WTC11 (cell line): Measurements from ENCODE around the gene SH3BGRL3. TPM values are rescaled to one million over a fixed set of nuclear protein-coding genes. Genes with fewer than 3 reads are reported as not detected.

Source experiments
- ATF1 ChIP-seq: sonication (generic); formaldehyde crosslinking; IDR thresholded peaks from 2 replicates; pipeline ENCODE4 v1.8.1; 2023; ENCODE audit warnings: mild to moderate bottlenecking, moderate library complexity, missing genetic modification reagents
- ATF2 ChIP-seq: sonication (generic); formaldehyde crosslinking; IDR thresholded peaks from 2 replicates; pipeline ENCODE4 v1.8.1; 2022; ENCODE audit warnings: low read depth, missing genetic modification reagents, borderline replicate concordance
- CBFB ChIP-seq: sonication (generic); formaldehyde crosslinking; IDR thresholded peaks from 2 replicates; pipeline ENCODE4 v1.8.1; 2022; ENCODE audit warnings: mild to moderate bottlenecking, low read depth, missing genetic modification reagents
- CREB1 ChIP-seq: sonication (generic); formaldehyde crosslinking; IDR thresholded peaks from 2 replicates; pipeline ENCODE4 v1.8.0; 2023; ENCODE audit warnings: mild to moderate bottlenecking, missing genetic modification reagents
- CREM ChIP-seq: sonication (generic); formaldehyde crosslinking; IDR thresholded peaks from 2 replicates; pipeline ENCODE4 v1.8.1; 2022; ENCODE audit warnings: mild to moderate bottlenecking, missing genetic modification reagents, moderate library complexity
- FOXP1 ChIP-seq: sonication (generic); formaldehyde crosslinking; IDR thresholded peaks from 2 replicates; pipeline ENCODE4 v1.8.0; 2022; ENCODE audit warnings: missing genetic modification reagents, mild to moderate bottlenecking, moderate library complexity, borderline replicate concordance
- FOXP4 ChIP-seq: sonication (generic); formaldehyde crosslinking; IDR thresholded peaks from 2 replicates; pipeline ENCODE4 v1.8.0; 2022; ENCODE audit warnings: mild to moderate bottlenecking, missing genetic modification reagents
- GRHL2 ChIP-seq: fragments of 250-450 bp; sonication (Bioruptor Pico); IDR thresholded peaks from 2 replicates; pipeline ENCODE4 v1.8.0; 2022; ENCODE audit warnings: mild to moderate bottlenecking, moderate library complexity; ENCODE audit not compliant: insufficient replicate concordance, severe bottlenecking
- IRF1 ChIP-seq: sonication (generic); formaldehyde crosslinking; IDR thresholded peaks from 2 replicates; pipeline ENCODE4 v1.8.0; 2023; ENCODE audit warnings: missing genetic modification reagents
- JAZF1 ChIP-seq: fragments of 250-450 bp; sonication (Bioruptor Pico); IDR thresholded peaks from 2 replicates; pipeline ENCODE4 v1.9.0; 2021; ENCODE audit warnings: moderate library complexity, mild to moderate bottlenecking, inconsistent platforms
- KAT7 ChIP-seq: sonication (generic); formaldehyde crosslinking; IDR thresholded peaks from 2 replicates; pipeline ENCODE4 v1.8.1; 2023; ENCODE audit warnings: missing genetic modification reagents, mild to moderate bottlenecking, borderline replicate concordance
- MXD4 ChIP-seq: fragments of 250-450 bp; sonication (Bioruptor Pico); IDR thresholded peaks from 2 replicates; pipeline ENCODE4 v1.8.0; 2021; ENCODE audit warnings: mild to moderate bottlenecking, moderate library complexity, borderline replicate concordance
- NFYB ChIP-seq: sonication (generic); formaldehyde crosslinking; conservative IDR thresholded peaks from 2 replicates; pipeline ENCODE4 v1.8.0; 2022; ENCODE audit warnings: low read depth, missing genetic modification reagents
- PRDM15 ChIP-seq: sonication (generic); formaldehyde crosslinking; IDR thresholded peaks from 2 replicates; pipeline ENCODE4 v1.8.0; 2022; ENCODE audit warnings: missing genetic modification reagents
- RORB ChIP-seq: fragments of 250-450 bp; sonication (Bioruptor Pico); IDR thresholded peaks from 2 replicates; pipeline ENCODE4 v1.9.0; 2021; ENCODE audit warnings: mild to moderate bottlenecking
- SOX15 ChIP-seq: fragments of 250-450 bp; sonication (Bioruptor Pico); IDR thresholded peaks from 2 replicates; pipeline ENCODE4 v1.9.0; 2021; ENCODE audit warnings: mild to moderate bottlenecking
- SP1 ChIP-seq: sonication (generic); formaldehyde crosslinking; conservative IDR thresholded peaks from 2 replicates; pipeline ENCODE4 v1.8.1; 2022; ENCODE audit warnings: missing genetic modification reagents
- TP53 ChIP-seq: sonication (generic); formaldehyde crosslinking; IDR thresholded peaks from 2 replicates; pipeline ENCODE4 v1.8.1; 2023; ENCODE audit warnings: mild to moderate bottlenecking, missing genetic modification reagents
- ZNF121 ChIP-seq: sonication (generic); formaldehyde crosslinking; IDR thresholded peaks from 2 replicates; pipeline ENCODE4 v1.8.0; 2023; ENCODE audit warnings: missing genetic modification reagents
- ZNF219 ChIP-seq: sonication (generic); formaldehyde crosslinking; IDR thresholded peaks from 2 replicates; pipeline ENCODE4 v1.8.0; 2023; ENCODE audit warnings: missing genetic modification reagents, mild to moderate bottlenecking, borderline replicate concordance
- ZNF232 ChIP-seq: sonication (generic); formaldehyde crosslinking; IDR thresholded peaks from 2 replicates; pipeline ENCODE4 v1.8.0; 2022; ENCODE audit warnings: mild to moderate bottlenecking, missing genetic modification reagents
- ZNF281 ChIP-seq: sonication (generic); formaldehyde crosslinking; IDR thresholded peaks from 2 replicates; pipeline ENCODE4 v1.8.0; 2023; ENCODE audit warnings: mild to moderate bottlenecking, missing genetic modification reagents
- ZNF317 ChIP-seq: sonication (generic); formaldehyde crosslinking; IDR thresholded peaks from 2 replicates; pipeline ENCODE4 v1.8.1; 2023; ENCODE audit warnings: low read depth, mild to moderate bottlenecking, moderate library complexity, missing genetic modification reagents, borderline replicate concordance
- ZNF396 ChIP-seq: fragments of 250-450 bp; sonication (Bioruptor Pico); IDR thresholded peaks from 2 replicates; pipeline ENCODE4 v1.8.0; 2021; ENCODE audit warnings: mild to moderate bottlenecking, moderate library complexity, borderline replicate concordance
- ZSCAN18 ChIP-seq: fragments of 250-450 bp; sonication (Bioruptor Pico); IDR thresholded peaks from 2 replicates; pipeline ENCODE4 v2.1.2; 2022; ENCODE audit warnings: mild to moderate bottlenecking, moderate library complexity
- total RNA-seq: library from RNA; stranded (reverse); gene quantifications from 3 replicates; pipeline ENCODE4 v1.2.3, GENCODE V29; 2021

Gene SH3BGRL3
- total RNA-seq, 1 experiment from 2014 or later = 70.8 TPM

GRCh38 chr1:26279456-26280332, at the start of gene SH3BGRL3 (continued):
- TF ChIP-seq TP53 (CRISPR knock-in tag) (no peak), MXD4 (CRISPR knock-in tag) (no peak), ATF1 (CRISPR knock-in tag) (0 out of 2 replicates have a peak, but pooled peaks have one; percentile 54), ZNF396 (CRISPR knock-in tag) (no peak), FOXP4 (CRISPR knock-in tag) (peak; percentile 84), SP1 (CRISPR knock-in tag) (peak; percentile 63), ZNF121 (CRISPR knock-in tag) (no peak), KAT7 (peak; percentile 72; the same call in 1 of the 2 replicates), CREM (peak; percentile 81), NFYB (CRISPR knock-in tag) (peak; percentile 67), CBFB (CRISPR knock-in tag) (no peak), ZNF317 (CRISPR knock-in tag) (peak; percentile 51; the same call in 1 of the 2 replicates), GRHL2 (CRISPR knock-in tag) (no peak), ZNF219 (CRISPR knock-in tag) (no peak), ZSCAN18 (no peak), ATF2 (no peak), ZNF232 (CRISPR knock-in tag) (no peak), SOX15 (CRISPR knock-in tag) (no peak), IRF1 (CRISPR knock-in tag) (peak; percentile 83; the same call in 1 of the 2 replicates), ZNF281 (CRISPR knock-in tag) (peak; percentile 13; the same call in 1 of the 2 replicates), FOXP1 (CRISPR knock-in tag) (peak; percentile 85), PRDM15 (CRISPR knock-in tag) (no peak), RORB (CRISPR knock-in tag) (no peak), JAZF1 (CRISPR knock-in tag) (no peak), CREB1 (peak; percentile 13; the same call in 1 of the 2 replicates)
